Heart right ventricle (tissue), 16 donors: ENCODE measurements around the gene PRELID2. TPM values are rescaled to one million over a fixed set of nuclear protein-coding genes. Genes with fewer than 3 reads are reported as not detected.
"Not testable (repeated sequence)": the region's sequence is repeated elsewhere in the genome, so short reads cannot be mapped to it uniquely, and the experiment has no call there.

ENCODE experiments used
- ATAC-seq, 8 donors: fragments of 200-7000 bp; cut with Tn5 transposase; one replicate each; pipeline ENCODE4 v1.9.1; 2020; ENCODE audit warnings: mild to moderate bottlenecking in 8 of 8, moderate library complexity in 8 of 8, moderate number of reproducible peaks in 1 of 8
- DNase-seq, 2 donors: peaks; one replicate each; pipeline ENCODE4 v3.0.0-alpha.2; 2020
- H3K27ac ChIP-seq, 10 donors: fragments of 200-600 bp; sonication (generic) in 2 of 10; one replicate each; pipeline versions ENCODE4 v1.5.0 to v1.8.0; 2020 to 2022; ENCODE audit warnings: mild to moderate bottlenecking in 3 of 10
- H3K27me3 ChIP-seq, 7 donors: fragments of 200-600 bp; one replicate each; pipeline ENCODE4 v1.8.0; 2021 to 2022; ENCODE audit warnings: mild to moderate bottlenecking in 2 of 7
- H3K36me3 ChIP-seq, 9 donors: fragments of 200-600 bp; sonication (generic) in 1 of 9; one replicate each; pipeline versions ENCODE4 v1.5.0 to v1.8.0; 2020 to 2022; ENCODE audit warnings: mild to moderate bottlenecking in 2 of 9
- H3K4me1 ChIP-seq, 9 donors: fragments of 200-600 bp; sonication (generic) in 1 of 9; one replicate each; pipeline versions ENCODE4 v1.5.0 to v1.8.0; 2020 to 2022; ENCODE audit warnings: mild to moderate bottlenecking in 4 of 9
- H3K4me3 ChIP-seq, 10 donors: fragments of 200-600 bp; sonication (generic) in 2 of 10; one replicate each; pipeline versions ENCODE4 v1.5.0 to v1.8.0; 2020 to 2022; ENCODE audit warnings: mild to moderate bottlenecking in 7 of 10, moderate library complexity in 2 of 10
- H3K9me3 ChIP-seq, 11 donors: fragments of 200-600 bp in 10 of 11; sonication (generic) in 2 of 11; one replicate each; pipeline versions ENCODE4 v1.5.0 to v1.8.0; 2013 to 2022; ENCODE audit warnings: mild to moderate bottlenecking in 2 of 11, control low read depth in 1 of 11, moderate library complexity in 1 of 11
- CTCF ChIP-seq, 9 donors: fragments of 200-600 bp; sonication (generic) in 2 of 9; IDR thresholded peaks; one replicate each; pipeline versions ENCODE4 v1.5.0 to v1.8.0; 2021 to 2022; ENCODE audit warnings: antibody characterized with exemption in 9 of 9, mild to moderate bottlenecking in 5 of 9, moderate library complexity in 1 of 9
- WGBS, 2 donors: extraction: QIAGEN DNeasy Blood & Tissue Kit; methylation state at CpG; one replicate each; pipeline ENCODE4 v1.1.7; 2013; ENCODE audit warnings: inconsistent platforms in 1 of 2; 5-methylcytosine and 5-hydroxymethylcytosine counted together
- intact Hi-C, 10 donors: fragments of 100-400 bp; cut with DNase I; formaldehyde crosslinking; loops; one replicate each; pipeline versions ENCODE4 v1.11.1 to v1.14.2; 2022
- polyA plus RNA-seq, 2 donors: library from polyadenylated mRNA; stranded (reverse); fragments of 200-250 nt; gene quantifications; one replicate each; pipeline ENCODE4 v1.2.3, GENCODE V29; 2013
- total RNA-seq, 10 donors: library from RNA; stranded (reverse); fragmentation: NEBNext Ultra II Directional in 3 of 10; extraction: Animal tissue kit (Norgen Biotek cat#: 25700) in 3 of 10; gene quantifications; one replicate each; pipeline versions ENCODE4 v1.2.1 to v1.2.4, GENCODE V29; 2021 to 2023
- donor health status: Arrhythmogenic right ventricular cardiomyopathy.
- donor health status: ischemic (EF 13 %, LVEDD 7.1; RV severe dilation, severe dysfunction).
- donor health status: healthy with polysubstance abuse.
- donor health status: DM: no; HTN: yes; CAD: no.
- donor health status: DM: no; HTN: no; CAD: no.
- donor health status: ischemic (EF 25% LVEDD 6.9; RV normal size, moderate dysfunction).
- donor health status: ischemic (EF 25% LVEDD 5.7; RV mildly dilated, moderate dysfunction).
- donor health status: healthy.
- donor health status: DM: yes; HTN: yes; CAD: no.
- donor health status: Ischemic cardiomyopathy.
- donor health status: ischemic (EF 35%, LVEDD 5.7; RV mildly dilated, moderate dysfunction).
- donor health status: nonischemic (EF 11% LVEDD 7.7; RV severe dilation, severe dysfunction).
- donor health status: DM: yes; HTN: yes; CAD: no.
- donor health status: PGD.
- donor health status: ischemic (EF 29% LVEDD 5.4; RV normal size, mild dysfunction).
- donor health status: nonischemic (EF 23%, LVEDD 6.1; RV moderate dilation, normal function).

PRELID2 gene
- total and polyA plus RNA-seq, 12 donors, result 1.2 to 83.7 (median 11.9) TPM

DNA sequence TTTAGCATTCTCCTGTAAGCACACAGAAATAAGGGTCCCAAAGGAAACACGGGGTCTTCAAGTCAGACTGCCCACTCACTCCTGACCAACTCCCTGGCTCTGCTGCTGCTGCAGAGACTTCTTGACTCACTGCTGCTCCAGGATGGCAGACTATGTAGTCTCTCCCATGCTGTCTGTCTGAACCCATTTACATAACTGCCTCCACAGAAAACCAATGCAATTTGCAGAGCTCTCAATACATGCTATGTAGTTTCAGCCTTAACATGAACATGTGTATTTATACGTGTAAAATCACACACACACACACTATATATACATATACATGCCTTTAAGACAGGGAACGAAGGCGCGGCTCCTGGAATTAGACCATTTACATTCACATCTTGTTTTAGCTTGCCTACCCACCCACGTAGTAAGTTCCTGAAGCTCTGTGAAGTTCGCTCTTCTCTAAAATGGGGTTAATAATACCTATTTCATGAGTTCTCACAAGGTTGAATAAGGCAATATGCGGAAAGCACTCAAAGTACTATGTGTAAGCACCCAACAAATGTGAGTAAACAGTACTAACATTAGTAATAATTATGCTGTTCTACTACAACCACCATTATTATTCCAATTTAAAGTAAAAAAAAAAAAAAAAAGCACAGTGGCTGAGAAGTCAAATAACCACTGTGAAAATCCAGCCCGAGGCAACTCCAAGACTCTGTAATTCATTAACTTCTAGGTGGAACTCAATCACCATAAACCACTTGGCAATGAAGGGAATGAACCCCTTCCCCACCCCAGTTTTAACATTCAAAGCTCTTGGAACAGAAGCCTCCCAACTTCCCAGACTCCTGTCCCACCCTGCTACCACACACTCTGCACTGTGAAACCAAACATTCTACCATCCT lies 31.8 kb downstream of the PRELID2 start:
- Histone ChIP-seq H3K36me3 (peaks cover 0 to 21% (median 0%) of the 10 kb centered on the region in 9 donors), H3K27ac (no peak overlapping the region), H3K4me3 (no peak overlapping the region), H3K4me1 (no peaks in the 10 kb centered on the region), H3K27me3 (no peaks in the 10 kb centered on the region), H3K9me3 (peaks cover 0 to 5% (median 0%) of the 10 kb centered on the region in 11 donors)
- 93 to 96% methylated on average over 9 of the region's 9 CpGs for WGBS, 2 donors
- intact Hi-C loops, result no loop called here
- no peak for ATAC-seq
- no peak for TF ChIP-seq CTCF (IDR thresholded peaks at IDR 0.05)
- no peak for DNase-seq

GRCh38 chr5:145801195-145801594 lies 33.9 kb downstream of the PRELID2 start:
- ATAC-seq (no peak), DNase-seq (no peak)
- no peaks in the 10 kb centered on the region for H3K4me1 ChIP-seq
- peaks cover 0 to 23% (median 0%) of the 10 kb centered on the region in 9 donors for H3K36me3 ChIP-seq
- 94 to 98% methylated on average over 4 of the region's 4 CpGs for WGBS, 2 donors
- H3K27ac ChIP-seq, result no peak overlapping the region
- intact Hi-C loops, result no loop called here
- no peak for TF ChIP-seq CTCF (IDR thresholded peaks at IDR 0.05)
- no peaks in the 10 kb centered on the region for H3K27me3 ChIP-seq
- H3K4me3 ChIP-seq, result no peak overlapping the region
- peaks cover 0 to 6% (median 0%) of the 10 kb centered on the region in 11 donors for H3K9me3 ChIP-seq

- TF ChIP-seq CTCF (IDR thresholded peaks at IDR 0.05), result no peak
- H3K9me3 ChIP-seq, result peaks cover 0 to 6% (median 0%) of the 10 kb centered on the region in 11 donors
- DNase-seq (no peak), ATAC-seq (no peak)
- H3K4me1 ChIP-seq, result no peaks in the 10 kb centered on the region
- H3K27me3 ChIP-seq, result no peaks in the 10 kb centered on the region
- no peak overlapping the region for H3K27ac ChIP-seq
- H3K4me3 ChIP-seq, result no peak overlapping the region
- intact Hi-C loops, result no loop called here
- 63% methylated on average over 2 of the region's 2 CpGs for WGBS, 2 donors
- peaks cover 0 to 27% (median 0%) of the 10 kb centered on the region in 9 donors for H3K36me3 ChIP-seq
Observed at GRCh38 chr5:145800181-145800580, 35.0 kb downstream of the PRELID2 start.

GRCh38 chr5:145798503-145798902 lies 36.6 kb downstream of the PRELID2 start:
- H3K9me3 ChIP-seq, H3K4me1 ChIP-seq, intact Hi-C loops, ATAC-seq, DNase-seq, H3K27ac ChIP-seq, H3K4me3 ChIP-seq, H3K27me3 ChIP-seq: not testable (repeated sequence)
- peaks cover 0 to 14% (median 0%) of the 10 kb centered on the region in 9 donors for H3K36me3 ChIP-seq

DNA sequence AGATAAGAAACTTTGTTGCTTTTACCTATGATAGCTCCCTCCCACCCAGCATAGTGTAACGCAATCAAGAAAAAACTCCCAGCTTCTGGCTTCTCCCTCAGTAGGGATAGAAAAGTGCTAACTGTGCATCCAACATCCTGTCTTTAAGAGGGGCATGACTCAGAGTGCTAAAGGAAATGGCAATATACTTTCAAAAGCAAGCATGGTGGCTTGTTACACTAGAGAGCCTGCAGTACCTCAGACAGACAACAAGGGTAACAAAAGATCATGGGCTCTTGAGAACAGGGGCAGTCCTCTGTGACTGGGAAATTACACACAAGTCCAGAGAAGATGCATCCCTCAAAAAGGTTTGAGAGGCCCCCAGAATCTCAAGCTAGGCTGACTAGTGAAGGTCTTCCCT lies 37.8 kb downstream of the PRELID2 start:
- peaks cover 0 to 13% (median 7%) of the 10 kb centered on the region in 9 donors for H3K4me1 ChIP-seq
- no peak for ATAC-seq
- peaks cover 0 to 6% (median 0%) of the 10 kb centered on the region in 11 donors for H3K9me3 ChIP-seq
- 94 to 96% methylated on average over 1 of the region's 1 CpG for WGBS, 2 donors
- TF ChIP-seq CTCF (IDR thresholded peaks at IDR 0.05), result no peak
- intact Hi-C loops, result no loop called here
- H3K36me3 ChIP-seq, result peaks cover 0 to 14% (median 0%) of the 10 kb centered on the region in 9 donors
- H3K4me3 ChIP-seq, result no peak overlapping the region
- no peaks in the 10 kb centered on the region for H3K27me3 ChIP-seq
- DNase-seq, result no peak
- no peak overlapping the region for H3K27ac ChIP-seq
